Chondrocyte (in vitro differentiated cells): Measurements from ENCODE around the gene BICC1. TPM values are rescaled to one million over a fixed set of nuclear protein-coding genes. Genes with fewer than 3 reads are reported as not detected.

Experiments used
- DNase-seq: peaks from one replicate; pipeline ENCODE4 v3.0.0; 2021; ENCODE audit warnings: mixed read lengths, low spot score
- H3K27ac Mint-ChIP-seq: one replicate; pipeline ENCODE4 v1.8.0; 2021; ENCODE audit warnings: mild to moderate bottlenecking, moderate library complexity, mixed read lengths; ENCODE audit not compliant: unreplicated experiment
- H3K27me3 Mint-ChIP-seq: 2 replicates; pipeline ENCODE4 v1.8.0; 2021; ENCODE audit warnings: low read depth, mixed read lengths
- H3K36me3 Mint-ChIP-seq: 2 replicates; pipeline ENCODE4 v1.8.0; 2021; ENCODE audit warnings: low read depth, mixed read lengths
- H3K4me1 Mint-ChIP-seq: 2 replicates; pipeline ENCODE4 v1.8.0; 2021; ENCODE audit warnings: low read depth, mild to moderate bottlenecking, mixed read lengths
- H3K4me3 Mint-ChIP-seq: one replicate; pipeline ENCODE4 v1.8.0; 2021; ENCODE audit warnings: mild to moderate bottlenecking, moderate library complexity, mixed read lengths; ENCODE audit not compliant: unreplicated experiment
- H3K9me3 Mint-ChIP-seq: 2 replicates; pipeline ENCODE4 v1.8.0; 2021; ENCODE audit warnings: low read depth, mixed read lengths
- total RNA-seq: library from RNA; stranded (reverse); gene quantifications from 3 replicates; pipeline ENCODE4 v1.2.1, GENCODE V29; 2021
- TF ChIP-seq, protein P1 (sequence below): fragments of 200-600 bp; sonication (generic); IDR thresholded peaks from 2 replicates; pipeline ENCODE4 v1.5.0; 2021; ENCODE audit warnings: antibody characterized with exemption, mild to moderate bottlenecking, moderate library complexity

The BICC1 gene
- total RNA-seq, 1 donor from 2014 or later, result 32.4 TPM

DNA sequence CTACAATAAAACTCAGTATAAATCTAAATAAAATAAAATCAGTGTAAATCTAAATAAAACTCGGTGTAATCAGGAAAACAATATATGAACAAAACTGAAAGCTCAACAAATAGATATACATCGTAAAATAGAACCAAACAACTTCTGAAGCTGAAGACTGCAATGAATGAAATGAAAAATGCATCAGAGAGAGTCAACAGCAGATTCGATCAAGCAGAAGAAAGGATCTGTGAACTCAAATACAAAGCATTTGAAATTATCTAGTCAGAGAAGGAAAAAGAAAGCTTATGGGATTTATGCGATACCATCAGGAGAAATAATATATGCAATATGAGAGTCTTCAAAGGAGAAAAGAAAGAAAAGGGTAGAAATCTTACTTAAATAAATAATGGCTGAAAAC is 255.0 kb downstream of the BICC1 start:
- no peak overlapping the region for H3K4me3 Mint-ChIP-seq
- H3K27ac Mint-ChIP-seq, result no peak overlapping the region
- TF ChIP-seq, protein P1, sequence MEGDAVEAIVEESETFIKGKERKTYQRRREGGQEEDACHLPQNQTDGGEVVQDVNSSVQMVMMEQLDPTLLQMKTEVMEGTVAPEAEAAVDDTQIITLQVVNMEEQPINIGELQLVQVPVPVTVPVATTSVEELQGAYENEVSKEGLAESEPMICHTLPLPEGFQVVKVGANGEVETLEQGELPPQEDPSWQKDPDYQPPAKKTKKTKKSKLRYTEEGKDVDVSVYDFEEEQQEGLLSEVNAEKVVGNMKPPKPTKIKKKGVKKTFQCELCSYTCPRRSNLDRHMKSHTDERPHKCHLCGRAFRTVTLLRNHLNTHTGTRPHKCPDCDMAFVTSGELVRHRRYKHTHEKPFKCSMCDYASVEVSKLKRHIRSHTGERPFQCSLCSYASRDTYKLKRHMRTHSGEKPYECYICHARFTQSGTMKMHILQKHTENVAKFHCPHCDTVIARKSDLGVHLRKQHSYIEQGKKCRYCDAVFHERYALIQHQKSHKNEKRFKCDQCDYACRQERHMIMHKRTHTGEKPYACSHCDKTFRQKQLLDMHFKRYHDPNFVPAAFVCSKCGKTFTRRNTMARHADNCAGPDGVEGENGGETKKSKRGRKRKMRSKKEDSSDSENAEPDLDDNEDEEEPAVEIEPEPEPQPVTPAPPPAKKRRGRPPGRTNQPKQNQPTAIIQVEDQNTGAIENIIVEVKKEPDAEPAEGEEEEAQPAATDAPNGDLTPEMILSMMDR, result no peak
- H3K4me1 Mint-ChIP-seq, result peaks cover 23% of the 10 kb centered on the region
- no peaks in the 10 kb centered on the region for H3K27me3 Mint-ChIP-seq
- peaks cover 10% of the 10 kb centered on the region for H3K36me3 Mint-ChIP-seq
- no peak for DNase-seq
- peaks cover 12% of the 10 kb centered on the region for H3K9me3 Mint-ChIP-seq

DNA sequence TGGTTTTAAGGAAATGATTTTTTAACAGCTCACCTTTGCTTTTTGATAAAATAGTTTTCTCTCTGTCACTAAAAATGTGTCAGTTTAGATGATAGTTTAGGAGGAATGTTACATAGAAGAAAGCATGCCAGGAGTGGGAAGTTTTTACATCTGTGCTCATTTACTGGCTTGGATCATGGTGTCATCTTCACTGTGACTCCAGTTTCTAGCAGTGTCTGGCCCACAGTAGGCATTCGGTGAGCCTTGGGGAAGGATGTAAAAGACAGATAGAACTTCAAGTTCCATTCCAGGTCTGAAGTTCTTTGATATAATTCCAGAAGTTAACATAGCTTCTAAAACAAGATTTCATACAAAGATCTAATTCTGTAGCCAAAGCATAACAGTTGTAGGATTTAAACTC is 259.2 kb downstream of the BICC1 start:
- Mint-ChIP-seq H3K27ac (peak overlapping the region; percentile 8), H3K4me3 (no peak overlapping the region), H3K9me3 (peaks cover 12% of the 10 kb centered on the region), H3K4me1 (peaks cover 43% of the 10 kb centered on the region), H3K27me3 (no peaks in the 10 kb centered on the region), H3K36me3 (peaks cover 10% of the 10 kb centered on the region)
- TF ChIP-seq, protein P1, result no peak
- DNase-seq, result no peak

DNA sequence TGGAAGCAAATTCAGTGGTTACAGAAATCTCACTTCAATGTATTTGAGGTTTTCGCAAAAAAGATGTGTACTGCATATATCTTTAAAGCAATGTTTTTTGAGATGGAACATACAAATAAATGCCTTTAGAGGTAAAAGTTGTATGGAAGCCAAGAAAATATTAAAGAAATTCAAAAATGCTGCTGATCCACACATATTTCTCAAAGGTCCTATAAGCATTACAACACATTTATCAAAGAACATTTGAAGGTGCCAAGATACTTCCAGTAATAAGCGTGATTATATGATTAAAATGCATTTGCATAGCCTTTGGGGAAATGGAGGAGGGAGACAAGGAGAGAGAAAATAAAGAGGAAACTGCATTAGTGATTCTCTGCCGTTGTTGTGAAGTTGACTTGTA is 260.1 kb downstream of the BICC1 start:
- peaks cover 49% of the 10 kb centered on the region for H3K4me1 Mint-ChIP-seq
- no peak for DNase-seq
- no peak overlapping the region for H3K27ac Mint-ChIP-seq
- H3K9me3 Mint-ChIP-seq, result peaks cover 5% of the 10 kb centered on the region
- H3K36me3 Mint-ChIP-seq, result peaks cover 4% of the 10 kb centered on the region
- TF ChIP-seq, protein P1, result no peak
- no peaks in the 10 kb centered on the region for H3K27me3 Mint-ChIP-seq
- no peak overlapping the region for H3K4me3 Mint-ChIP-seq

DNA sequence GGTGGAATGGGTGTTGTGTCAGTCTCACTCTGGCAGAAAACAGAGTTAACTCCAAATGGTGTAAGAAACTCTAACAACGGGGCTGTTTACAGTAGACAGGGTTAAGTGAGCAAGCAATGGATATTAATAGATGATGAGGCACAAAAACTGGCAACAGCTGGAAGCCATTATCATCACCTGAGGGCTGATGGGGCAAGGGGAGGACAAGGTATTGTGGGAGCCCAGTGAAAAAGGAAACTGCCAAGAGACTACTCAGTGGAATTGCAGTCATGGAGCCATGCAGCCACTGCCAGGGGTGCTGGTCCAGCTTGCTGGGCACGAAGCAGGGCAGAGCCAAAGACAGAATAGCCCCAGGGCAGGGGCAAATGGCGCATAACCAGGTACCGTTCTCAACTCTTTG is 260.7 kb downstream of the BICC1 start:
- Mint-ChIP-seq H3K36me3 (no peaks in the 10 kb centered on the region), H3K4me3 (no peak overlapping the region), H3K9me3 (no peaks in the 10 kb centered on the region), H3K4me1 (peaks cover 49% of the 10 kb centered on the region), H3K27ac (peak overlapping the region; percentile 69), H3K27me3 (no peaks in the 10 kb centered on the region)
- TF ChIP-seq, protein P1, result no peak
- DNase-seq, result no peak

DNA sequence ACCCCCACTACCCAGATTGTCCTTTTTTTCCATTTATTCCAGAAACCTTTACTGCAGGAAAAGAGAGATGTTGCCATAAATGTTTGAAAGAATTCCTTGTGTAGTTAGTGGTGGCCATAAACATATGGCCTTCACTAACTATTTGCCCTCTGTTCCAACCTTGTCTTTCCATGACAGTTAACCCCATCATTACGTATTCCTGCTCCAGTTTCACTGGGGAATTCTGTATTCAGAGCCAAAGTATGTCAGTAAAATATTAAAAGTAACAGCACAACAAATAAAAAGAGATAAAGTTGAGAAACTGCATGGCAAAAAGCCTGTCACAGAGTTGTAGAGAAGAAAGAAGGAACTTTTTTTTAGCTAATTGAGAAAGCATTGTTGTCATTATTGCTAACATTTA is 261.3 kb downstream of the BICC1 start:
- Mint-ChIP-seq H3K36me3 (no peaks in the 10 kb centered on the region), H3K9me3 (no peaks in the 10 kb centered on the region), H3K27me3 (no peaks in the 10 kb centered on the region), H3K27ac (no peak overlapping the region), H3K4me3 (no peak overlapping the region), H3K4me1 (peaks cover 53% of the 10 kb centered on the region)
- TF ChIP-seq, protein P1, result no peak
- no peak for DNase-seq
